GM11168 (cell line): ENCODE measurements around the gene PRDM15.

Source experiments
- in situ Hi-C: fragments of 300-500 bp; cut with MboI; formaldehyde crosslinking; loops from one replicate; pipeline ENCODE4 v1.12.0; 2022; ENCODE audit warnings: low sequenced_read_pairs; ENCODE audit not compliant: unreplicated experiment

PRDM15 gene

GRCh38 chr21:41770901-41771624 is 108.1 kb downstream of the PRDM15 start:
- in situ Hi-C loops = no loop called here

GRCh38 chr21:41769933-41770332 is 109.2 kb downstream of the PRDM15 start:
- in situ Hi-C loops = no loop called here

- in situ Hi-C loops = no loop called here
Observed at GRCh38 chr21:41769521-41769920, 109.6 kb downstream of the PRDM15 start.

- in situ Hi-C loops = no loop called here
Observed at GRCh38 chr21:41769111-41769510, 110.0 kb downstream of the PRDM15 start.

- in situ Hi-C loops = no loop called here
Observed at GRCh38 chr21:41768437-41769042, 110.6 kb downstream of the PRDM15 start.

GRCh38 chr21:41767606-41768436 is 111.3 kb downstream of the PRDM15 start:
- in situ Hi-C loops = no loop called here

GRCh38 chr21:41766883-41767605 is 112.1 kb downstream of the PRDM15 start, which contains the start of gene RIPK4:
Gene RIPK4, minus strand, starts transcription at chr21:41767052. Its CDS starts 11 bp downstream, at chr21:41767041.
- in situ Hi-C loops = no loop called here

- in situ Hi-C loops = no loop called here
Observed at GRCh38 chr21:41765973-41766882, 112.9 kb downstream of the PRDM15 start.

GRCh38 chr21:41765420-41765821 is 113.7 kb downstream of the PRDM15 start:
- in situ Hi-C loops = no loop called here

- in situ Hi-C loops = no loop called here
Observed at GRCh38 chr21:41764558-41765419, 114.4 kb downstream of the PRDM15 start.

- in situ Hi-C loops = no loop called here
Observed at GRCh38 chr21:41763996-41764395, 115.1 kb downstream of the PRDM15 start.

GRCh38 chr21:41763398-41763931 is 115.7 kb downstream of the PRDM15 start:
- in situ Hi-C loops = no loop called here

- in situ Hi-C loops = no loop called here
Observed at GRCh38 chr21:41762753-41763152, 116.4 kb downstream of the PRDM15 start.

- in situ Hi-C loops = no loop called here
Observed at GRCh38 chr21:41761934-41762635, 117.1 kb downstream of the PRDM15 start.

- in situ Hi-C loops = no loop called here
Observed at GRCh38 chr21:41761211-41761933, 117.8 kb downstream of the PRDM15 start.

- in situ Hi-C loops = no loop called here
Observed at GRCh38 chr21:41760411-41760810, 118.7 kb downstream of the PRDM15 start.

GRCh38 chr21:41759926-41760325 is 119.2 kb downstream of the PRDM15 start:
- in situ Hi-C loops = no loop called here
